Ascending aorta (tissue), 2 donors: Measurements from ENCODE around the gene RAB11FIP4. TPM values are rescaled to one million over a fixed set of nuclear protein-coding genes. Genes with fewer than 3 reads are reported as not detected.

Experiments
- DNase-seq, 2 donors: peaks; one replicate each; pipeline ENCODE4 v3.0.0-alpha.2; 2019; ENCODE audit warnings: low spot score in 2 of 2
- H3K27ac ChIP-seq, 2 donors: fragments of 200-600 bp; sonication (generic); one replicate each; pipeline ENCODE4 v1.5.1; 2016 to 2017; ENCODE audit warnings: mild to moderate bottlenecking in 1 of 2
- H3K27me3 ChIP-seq: fragments of 200-600 bp; sonication (generic); one replicate; pipeline ENCODE4 v1.5.1; 2017
- H3K36me3 ChIP-seq, 2 donors: fragments of 200-600 bp; sonication (generic); one replicate each; pipeline ENCODE4 v1.5.1; 2016
- H3K4me1 ChIP-seq, 2 donors: fragments of 200-600 bp; sonication (generic); one replicate each; pipeline ENCODE4 v1.5.1; 2016 to 2017; ENCODE audit warnings: mild to moderate bottlenecking in 1 of 2
- H3K4me3 ChIP-seq, 2 donors: fragments of 200-600 bp; sonication (generic); one replicate each; pipeline ENCODE4 v1.5.1; 2016 to 2017; ENCODE audit warnings: mild to moderate bottlenecking in 1 of 2
- H3K9me3 ChIP-seq, 2 donors: fragments of 200-600 bp; sonication (generic); one replicate each; pipeline ENCODE4 v1.5.1; 2016
- CTCF ChIP-seq, 3 experiments: fragments of 200-600 bp in 2 of 3; fragments of 450-650 bp in 1 of 3; sonication (generic) in 2 of 3; IDR thresholded peaks; one replicate each; pipeline ENCODE4 v1.5.1; 2016 to 2019; ENCODE audit warnings: antibody characterized with exemption in 3 of 3, mild to moderate bottlenecking in 1 of 3, moderate library complexity in 1 of 3
- intact Hi-C: fragments of 100-400 bp; cut with DNase I; formaldehyde crosslinking; loops from one replicate; pipeline ENCODE4 v1.15.1; 2023
- total RNA-seq: library from RNA; depleted of rRNA; stranded (reverse); fragments of >200 nt; gene quantifications from one replicate; pipeline ENCODE4 v1.1.0, GENCODE V29; 2016

Gene RAB11FIP4
- total RNA-seq, 1 donor from 2014 or later: 0.85 TPM

- Histone ChIP-seq H3K27ac (no peak overlapping the region), H3K36me3 (no peaks in the 10 kb centered on the region), H3K27me3 (no peaks in the 10 kb centered on the region), H3K4me3 (no peak overlapping the region), H3K4me1 (peaks cover 0 to 14% of the 10 kb centered on the region in 2 donors), H3K9me3 (no peaks in the 10 kb centered on the region)
- DNase-seq: no peak
- intact Hi-C loops: no loop called here
- no peak for TF ChIP-seq CTCF (IDR thresholded peaks at IDR 0.05)
Measured at GRCh38 chr17:31553506-31553905, 162.0 kb downstream of the RAB11FIP4 start.

GRCh38 chr17:31554930-31555329 is 163.5 kb downstream of the RAB11FIP4 start:
- no peak for TF ChIP-seq CTCF (IDR thresholded peaks at IDR 0.05)
- Histone ChIP-seq H3K27me3 (no peaks in the 10 kb centered on the region), H3K4me1 (peaks cover 0 to 9% of the 10 kb centered on the region in 2 donors), H3K4me3 (no peak overlapping the region), H3K27ac (no peak overlapping the region), H3K36me3 (no peaks in the 10 kb centered on the region), H3K9me3 (no peaks in the 10 kb centered on the region)
- no peak for DNase-seq
- intact Hi-C loops: no loop called here

GRCh38 chr17:31556969-31557645 is 165.6 kb downstream of the RAB11FIP4 start:
- TF ChIP-seq CTCF (IDR thresholded peaks at IDR 0.05): no peak
- DNase-seq: no peak
- Histone ChIP-seq H3K4me3 (no peak overlapping the region), H3K27ac (no peak overlapping the region), H3K9me3 (no peaks in the 10 kb centered on the region), H3K27me3 (no peaks in the 10 kb centered on the region), H3K36me3 (no peaks in the 10 kb centered on the region), H3K4me1 (peaks cover 3 to 10% of the 10 kb centered on the region in 2 donors)
- intact Hi-C loops: no loop called here

GRCh38 chr17:31558748-31559583 is 167.5 kb downstream of the RAB11FIP4 start:
- H3K4me3 ChIP-seq: peak overlapping the region; percentile 75 to 91
- intact Hi-C loops: loop anchor here (1.0 to 2.0 kb wide), 8 partner anchors 9 to 342 kb away; partner anchors contain the start of genes COPRS and UTP6
- H3K4me1 ChIP-seq: peaks cover 3 to 23% of the 10 kb centered on the region in 2 donors
- DNase-seq: peak in 1 of 2 donors; percentile 88
- no peaks in the 10 kb centered on the region for H3K9me3 ChIP-seq
- no peaks in the 10 kb centered on the region for H3K27me3 ChIP-seq
- peak overlapping the region; percentile 93 to 98 for H3K27ac ChIP-seq
- peaks cover 0 to 9% of the 10 kb centered on the region in 2 donors for H3K36me3 ChIP-seq
- peak; percentile 40 to 98 (median 62) for TF ChIP-seq CTCF (IDR thresholded peaks at IDR 0.05)

- Histone ChIP-seq H3K27me3 (no peaks in the 10 kb centered on the region), H3K9me3 (no peaks in the 10 kb centered on the region), H3K4me1 (peaks cover 6 to 30% of the 10 kb centered on the region in 2 donors), H3K4me3 (peak overlapping the region; percentile 75 to 91), H3K36me3 (peaks cover 0 to 9% of the 10 kb centered on the region in 2 donors), H3K27ac (peak overlapping the region; percentile 93 to 98)
- TF ChIP-seq CTCF (IDR thresholded peaks at IDR 0.05): no peak
- intact Hi-C loops: loop anchor here (1.0 to 2.0 kb wide), 5 partner anchors 11 to 341 kb away; partner anchors contain the start of gene UTP6
- peak in 1 of 2 donors; percentile 68 for DNase-seq
Measured at GRCh38 chr17:31559584-31560501, 168.4 kb downstream of the RAB11FIP4 start.
